Stimulated activated CD4-positive, alpha-beta T cell treated with anti-CD3 and anti-CD28 coated beads, Interleukin-2, amount 100 ng/mL, for 48 hours (primary cell): ENCODE results near the gene DZIP1.
"Not testable (repeated sequence)": the region's sequence is repeated elsewhere in the genome, so short reads cannot be mapped to it uniquely, and the experiment has no call there.

Source experiments
- DNase-seq, 2 donors: peaks; one replicate each; pipeline ENCODE4 v3.0.0-alpha.2; 2020

Gene DZIP1, protein sequence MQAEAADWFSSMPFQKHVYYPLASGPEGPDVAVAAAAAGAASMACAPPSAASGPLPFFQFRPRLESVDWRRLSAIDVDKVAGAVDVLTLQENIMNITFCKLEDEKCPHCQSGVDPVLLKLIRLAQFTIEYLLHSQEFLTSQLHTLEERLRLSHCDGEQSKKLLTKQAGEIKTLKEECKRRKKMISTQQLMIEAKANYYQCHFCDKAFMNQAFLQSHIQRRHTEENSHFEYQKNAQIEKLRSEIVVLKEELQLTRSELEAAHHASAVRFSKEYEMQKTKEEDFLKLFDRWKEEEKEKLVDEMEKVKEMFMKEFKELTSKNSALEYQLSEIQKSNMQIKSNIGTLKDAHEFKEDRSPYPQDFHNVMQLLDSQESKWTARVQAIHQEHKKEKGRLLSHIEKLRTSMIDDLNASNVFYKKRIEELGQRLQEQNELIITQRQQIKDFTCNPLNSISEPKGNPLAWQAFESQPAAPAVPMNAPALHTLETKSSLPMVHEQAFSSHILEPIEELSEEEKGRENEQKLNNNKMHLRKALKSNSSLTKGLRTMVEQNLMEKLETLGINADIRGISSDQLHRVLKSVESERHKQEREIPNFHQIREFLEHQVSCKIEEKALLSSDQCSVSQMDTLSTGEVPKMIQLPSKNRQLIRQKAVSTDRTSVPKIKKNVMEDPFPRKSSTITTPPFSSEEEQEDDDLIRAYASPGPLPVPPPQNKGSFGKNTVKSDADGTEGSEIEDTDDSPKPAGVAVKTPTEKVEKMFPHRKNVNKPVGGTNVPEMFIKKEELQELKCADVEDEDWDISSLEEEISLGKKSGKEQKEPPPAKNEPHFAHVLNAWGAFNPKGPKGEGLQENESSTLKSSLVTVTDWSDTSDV

DNA sequence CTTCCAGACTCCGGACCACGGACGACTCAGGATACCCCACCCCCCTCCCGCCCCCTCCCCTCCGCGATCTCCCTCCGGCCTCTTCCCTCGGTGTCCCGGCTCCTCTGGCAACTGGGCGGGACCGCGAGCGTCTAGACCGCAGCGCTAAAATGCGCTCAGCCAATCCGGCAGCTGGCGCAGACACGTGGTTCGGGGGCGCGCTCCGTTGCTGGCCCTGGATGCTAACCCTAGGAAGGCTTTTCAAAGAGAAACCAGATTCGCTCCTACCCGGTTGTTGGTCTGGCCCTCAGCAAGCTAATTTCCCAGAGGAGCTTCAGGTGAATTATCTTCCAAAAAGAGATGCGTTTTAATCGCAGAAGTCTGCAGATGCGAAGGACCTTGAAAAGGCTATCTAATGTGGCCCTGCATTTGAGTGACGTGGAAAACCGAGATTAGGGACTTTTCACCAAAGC, at the start of gene DZIP1:
Gene DZIP1, minus strand, starts transcription at position 106 of the 452 bp plus-strand sequence. CDS start 2,677 bp downstream, outside the sequence.
- DNase-seq, result peak; percentile 22 to 34

DNA sequence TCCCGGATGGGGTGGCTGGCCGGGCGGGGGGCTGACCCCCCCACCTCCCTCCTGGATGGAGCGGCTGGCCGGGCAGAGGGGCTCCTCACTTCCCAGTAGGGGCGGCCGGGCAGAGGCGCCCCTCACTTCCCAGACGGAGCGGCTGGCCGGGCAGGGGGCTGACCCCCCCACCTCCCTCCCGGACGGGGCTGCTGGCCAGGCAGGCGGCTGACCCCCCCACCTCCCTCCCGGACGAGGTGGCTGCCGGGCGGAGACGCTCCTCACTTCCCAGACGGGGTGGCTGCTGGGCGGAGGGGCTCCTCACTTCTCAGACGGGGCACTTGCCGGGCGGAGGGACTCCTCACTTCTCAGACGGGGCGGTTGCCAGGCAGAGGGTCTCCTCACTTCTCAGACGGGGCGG, 46.5 kb upstream of the DZIP1 start:
- not testable (repeated sequence) for DNase-seq

DNA sequence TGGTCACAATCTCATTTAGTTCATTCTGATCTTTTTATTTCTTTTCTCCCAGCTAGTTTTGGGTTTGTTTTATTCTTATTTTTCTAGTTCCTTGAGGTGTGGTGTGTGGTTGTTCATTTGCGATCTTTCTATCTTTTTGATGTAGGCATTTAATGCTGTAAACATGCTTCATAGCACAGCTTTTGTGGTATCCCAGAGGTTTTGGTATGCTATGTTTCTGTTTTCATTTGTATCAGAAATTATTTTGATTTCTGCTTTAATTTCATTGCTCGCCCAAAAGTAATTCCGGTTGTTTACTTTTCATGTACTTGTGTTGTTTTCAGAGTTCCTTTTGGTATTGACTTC, 45.0 kb upstream of the DZIP1 start:
- no peak for DNase-seq

DNA sequence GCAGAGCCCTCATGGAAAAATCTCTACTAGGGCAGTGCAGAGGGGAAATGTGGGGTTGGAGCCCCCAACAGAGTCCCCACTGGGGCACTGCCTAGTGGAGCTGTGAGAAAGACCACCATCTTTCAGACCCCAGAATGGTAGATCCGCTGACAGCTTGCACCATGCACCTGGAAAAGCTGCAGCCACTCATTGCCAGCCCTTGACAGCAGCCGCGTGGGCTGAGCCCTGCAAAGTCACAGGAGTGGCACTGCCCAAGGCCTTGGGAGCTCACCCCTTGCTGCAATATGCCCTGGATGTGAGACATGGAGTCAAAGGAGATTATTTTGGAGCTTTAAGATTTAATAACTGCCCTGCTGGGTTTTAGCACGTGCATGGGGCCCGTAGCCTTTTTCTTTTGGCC, 40.5 kb upstream of the DZIP1 start:
- DNase-seq, result not testable (repeated sequence)

DNA sequence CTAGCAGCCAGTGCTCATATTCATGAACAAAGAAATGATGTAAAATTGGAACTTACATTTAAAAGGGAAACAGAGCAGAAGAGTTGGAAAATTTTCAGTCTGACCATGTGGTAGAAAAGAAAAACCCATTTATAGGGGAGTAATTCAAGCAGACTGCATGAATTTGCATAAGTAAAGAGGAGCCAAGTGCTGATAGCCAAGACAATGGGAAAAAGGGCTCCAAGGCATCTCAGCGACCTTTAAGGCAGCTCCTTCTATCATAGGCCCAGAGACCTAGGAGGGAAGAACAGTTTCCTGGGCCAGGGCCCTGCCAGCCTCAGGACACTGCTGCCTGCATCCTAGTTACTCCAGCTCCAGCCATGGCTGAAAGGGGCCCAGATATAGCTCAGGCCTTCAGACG, 39.9 kb upstream of the DZIP1 start:
- no peak for DNase-seq

DNA sequence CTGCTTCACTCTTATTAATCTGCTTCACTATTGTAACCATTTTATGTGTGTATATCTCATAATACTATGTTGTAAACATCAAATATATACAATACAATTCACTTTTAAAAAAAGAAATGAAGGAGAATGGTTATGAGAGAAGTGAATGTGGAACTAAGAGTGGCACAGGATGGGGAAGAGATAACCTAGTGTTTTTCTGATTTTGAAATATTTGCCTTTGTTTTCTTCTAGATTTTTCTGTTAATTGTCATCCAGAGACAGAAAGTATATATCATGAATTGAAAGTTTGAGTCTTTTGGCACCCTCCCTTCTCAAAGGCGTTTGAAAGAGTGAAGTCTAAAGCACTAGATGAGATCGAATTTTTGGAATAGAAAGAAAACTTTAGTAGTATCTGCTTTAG, 35.2 kb upstream of the DZIP1 start:
- no peak for DNase-seq

DNA sequence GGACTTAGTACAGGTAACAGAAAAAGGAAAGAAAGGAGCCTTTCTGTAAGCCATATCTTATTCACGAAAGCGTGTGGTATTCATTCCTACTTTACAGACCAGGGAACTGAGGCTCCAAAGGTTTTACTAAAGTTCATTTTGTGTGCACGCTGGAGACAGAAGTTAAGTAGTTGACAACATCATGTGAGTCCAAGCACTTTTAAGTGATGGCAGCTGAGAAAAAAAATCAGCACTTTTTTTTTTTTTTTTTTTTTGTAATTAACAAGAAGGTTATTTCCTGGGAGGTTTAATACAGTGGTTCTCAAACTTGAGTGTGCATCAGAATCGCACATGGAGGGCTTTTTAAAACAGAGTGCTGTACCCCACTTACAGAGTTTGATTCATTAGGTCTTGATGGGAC, 34.5 kb upstream of the DZIP1 start:
- no peak for DNase-seq

DNA sequence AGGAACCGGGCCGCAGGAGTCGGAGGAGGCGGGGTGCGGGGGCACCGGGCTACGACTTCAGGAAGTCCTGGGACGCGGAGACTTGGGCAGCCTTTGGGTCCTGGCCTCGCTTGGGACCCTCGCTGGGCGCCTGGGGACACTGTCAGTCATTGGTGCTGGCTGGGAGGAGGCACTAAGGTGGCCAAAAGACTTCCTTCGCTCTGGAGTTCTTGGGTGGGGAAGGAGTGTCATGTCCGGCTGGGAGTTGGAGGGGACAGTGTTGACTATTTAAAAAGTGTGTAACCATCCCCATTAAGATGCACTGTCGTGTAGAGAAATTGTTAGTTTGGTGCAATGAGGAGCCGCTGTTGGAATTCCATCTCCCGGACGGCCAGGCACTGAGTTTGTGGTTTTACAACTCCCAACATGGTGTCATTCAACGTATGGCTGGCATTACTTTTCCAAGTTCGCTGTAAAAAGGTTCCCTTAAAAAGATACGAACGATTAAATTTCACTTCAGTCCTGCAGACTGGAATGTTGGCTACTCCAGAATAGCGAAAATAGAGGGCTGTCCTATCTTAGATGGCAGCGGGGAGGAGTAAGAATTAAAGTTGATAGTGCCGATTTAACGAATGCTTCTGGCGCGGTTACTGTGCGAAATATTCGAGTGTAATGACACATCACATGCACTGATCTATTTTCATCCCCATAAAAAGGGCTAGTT, 33.2 kb upstream of the DZIP1 start:
- no peak for DNase-seq

DNA sequence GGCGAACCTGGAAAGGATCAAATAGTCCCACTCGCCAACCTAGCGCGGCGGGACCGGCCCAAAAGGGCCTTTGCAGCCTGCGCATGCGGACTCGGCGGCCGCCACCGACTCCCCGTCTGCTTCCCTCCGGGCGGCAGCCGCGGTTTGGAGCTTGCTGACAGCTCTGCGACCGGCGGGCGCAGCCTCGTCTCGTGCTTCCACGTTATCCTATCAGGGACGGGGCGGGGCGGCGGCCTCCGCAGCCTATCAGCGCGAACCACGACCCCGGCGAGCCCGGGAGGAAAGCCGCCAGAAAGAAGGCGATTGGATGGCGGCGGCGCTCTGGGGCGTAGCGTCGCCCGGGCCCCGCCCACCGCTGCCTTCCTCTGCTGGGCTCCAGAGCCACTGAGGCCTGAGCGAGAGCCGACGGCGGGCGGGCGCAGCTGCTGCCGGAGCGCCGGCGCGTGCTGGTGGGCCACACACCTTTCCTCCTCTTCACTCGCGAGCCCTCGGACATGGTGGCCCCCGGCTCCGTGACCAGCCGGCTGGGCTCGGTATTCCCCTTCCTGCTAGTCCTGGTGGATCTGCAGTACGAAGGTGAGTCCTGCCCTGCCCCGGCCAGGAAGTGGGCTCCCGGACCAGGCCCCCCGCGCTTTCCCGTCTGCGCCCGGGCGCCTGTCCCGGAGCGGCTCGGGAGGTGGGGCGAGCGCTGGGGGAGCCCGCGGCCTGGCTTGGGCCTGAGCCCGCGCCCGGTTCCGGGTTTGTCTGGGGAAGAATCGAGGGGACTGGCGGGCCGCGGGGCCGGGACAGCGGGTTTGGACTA, 32.5 kb upstream of the DZIP1 start, which contains the start of gene DNAJC3:
Gene DNAJC3, plus strand, starts transcription at position 378 of the 802 bp plus-strand sequence. Its CDS starts 117 bp downstream, at position 495.
- peak; percentile 93 to 96 for DNase-seq

DNA sequence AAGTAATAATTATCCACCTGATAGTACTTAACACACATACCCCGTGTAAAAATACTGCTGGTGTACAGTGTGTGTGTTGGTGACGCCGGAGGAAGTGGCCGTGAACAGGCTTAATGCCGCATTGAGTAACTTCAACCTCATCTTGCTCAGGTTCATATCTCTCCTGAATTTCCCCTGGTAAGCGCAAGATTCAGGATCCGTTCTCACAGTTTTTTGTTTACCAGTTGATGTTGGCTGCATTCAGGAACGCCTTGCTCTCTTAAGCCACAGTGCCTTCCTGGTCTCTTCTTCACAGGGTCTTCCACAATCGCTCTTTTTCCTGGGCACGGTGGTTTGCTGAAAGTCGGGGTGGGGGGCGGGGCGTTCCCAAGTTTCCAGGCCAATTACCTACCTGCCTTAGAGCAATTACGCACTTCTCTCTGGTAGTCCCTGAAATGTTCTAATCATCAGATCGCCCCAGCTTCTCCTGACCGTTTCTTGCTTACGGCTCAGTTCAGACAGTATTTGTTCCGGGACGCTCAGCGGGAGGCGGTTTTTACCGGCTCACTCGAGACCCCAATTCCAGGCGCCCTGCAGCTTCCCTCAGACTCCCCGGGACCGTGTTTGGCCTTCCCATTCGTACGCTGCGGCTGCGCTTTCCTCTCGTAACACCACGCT, 31.7 kb upstream of the DZIP1 start:
- DNase-seq, result peak; percentile 4

DNA sequence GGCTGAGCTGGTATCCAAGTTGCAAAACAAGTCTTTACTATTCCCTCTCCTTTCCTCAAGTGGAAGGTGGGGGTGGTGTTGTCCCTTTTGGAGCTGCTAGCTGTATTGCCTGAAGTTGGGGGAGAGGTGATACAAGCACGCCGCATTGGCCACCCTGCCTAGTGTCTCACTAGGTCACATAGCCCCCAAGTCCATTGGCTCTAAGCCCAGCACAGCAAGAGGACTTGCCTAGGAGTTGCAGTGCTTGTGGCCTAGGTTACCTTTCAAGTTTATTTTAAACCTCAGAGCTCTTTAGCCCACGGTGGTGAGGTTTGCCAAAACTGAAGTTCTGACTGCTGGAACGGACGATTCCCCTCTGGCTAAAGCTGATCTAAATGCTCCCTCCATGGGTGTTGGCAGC, 27.1 kb upstream of the DZIP1 start:
- DNase-seq, result no peak

DNA sequence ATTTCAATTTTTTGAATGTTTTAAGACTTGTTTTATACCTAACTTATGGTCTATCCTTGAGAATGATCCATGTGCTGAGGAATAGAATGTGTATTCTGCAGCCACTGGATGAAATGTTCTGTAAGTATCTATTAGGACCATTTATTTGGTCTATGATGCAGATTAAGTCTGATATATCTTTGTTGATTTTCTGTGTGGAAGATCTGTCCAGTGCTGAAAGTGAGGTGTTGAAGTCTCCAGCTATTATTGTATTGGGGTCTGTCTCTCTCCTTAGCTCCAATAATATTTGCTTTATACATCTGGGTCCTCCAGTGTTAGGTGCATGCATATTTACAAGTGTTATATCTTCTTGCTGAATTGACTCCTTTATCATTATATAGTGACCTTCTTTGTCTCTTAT, 22.7 kb upstream of the DZIP1 start:
- not testable (repeated sequence) for DNase-seq

DNA sequence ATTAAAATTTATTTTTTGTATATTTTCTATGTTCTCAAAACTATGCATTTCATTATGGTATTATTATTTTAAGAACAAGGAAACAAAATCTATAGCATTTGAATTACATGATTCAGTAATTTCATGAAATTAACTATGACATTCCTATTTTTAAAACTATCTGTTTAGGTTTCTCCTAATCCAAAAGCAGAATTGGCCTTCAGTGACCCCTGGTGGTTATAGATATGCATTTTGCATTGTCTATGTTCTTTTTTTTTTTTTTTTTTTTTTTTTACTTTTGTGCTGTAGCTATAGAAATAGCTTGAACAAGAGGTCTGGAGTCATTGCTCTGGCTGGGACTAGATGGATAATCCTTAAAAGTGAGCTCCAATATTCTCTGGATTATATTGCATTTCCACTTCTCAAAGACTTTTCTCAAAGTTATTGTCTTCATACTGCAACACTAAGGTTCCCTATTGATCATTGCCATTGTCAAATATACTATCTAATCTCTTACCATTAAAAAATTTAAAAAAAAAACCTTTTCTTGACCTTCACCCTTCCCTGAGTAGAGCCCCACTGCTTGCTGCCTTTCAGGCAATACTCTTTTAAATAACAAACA, 16.6 kb upstream of the DZIP1 start:
- no peak for DNase-seq

DNA sequence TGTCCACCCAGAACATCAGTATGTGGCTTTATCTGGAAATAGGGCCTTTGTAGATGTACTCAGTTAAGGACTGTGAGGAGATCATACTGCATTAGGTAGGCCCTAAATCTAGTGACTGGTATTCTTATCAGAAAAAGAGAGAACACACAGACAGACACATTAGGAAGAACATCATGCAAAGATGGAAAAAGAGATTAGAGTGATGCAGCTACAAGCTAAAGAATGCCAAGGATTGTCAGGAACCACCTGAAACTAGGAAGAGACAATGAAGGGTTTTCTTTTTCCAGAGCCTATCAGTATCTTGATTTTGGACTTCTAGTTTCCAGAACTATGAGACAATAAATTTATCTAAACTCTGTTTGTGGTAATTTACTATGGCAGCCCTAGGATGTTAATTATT, 15.0 kb upstream of the DZIP1 start:
- DNase-seq, result no peak

DNA sequence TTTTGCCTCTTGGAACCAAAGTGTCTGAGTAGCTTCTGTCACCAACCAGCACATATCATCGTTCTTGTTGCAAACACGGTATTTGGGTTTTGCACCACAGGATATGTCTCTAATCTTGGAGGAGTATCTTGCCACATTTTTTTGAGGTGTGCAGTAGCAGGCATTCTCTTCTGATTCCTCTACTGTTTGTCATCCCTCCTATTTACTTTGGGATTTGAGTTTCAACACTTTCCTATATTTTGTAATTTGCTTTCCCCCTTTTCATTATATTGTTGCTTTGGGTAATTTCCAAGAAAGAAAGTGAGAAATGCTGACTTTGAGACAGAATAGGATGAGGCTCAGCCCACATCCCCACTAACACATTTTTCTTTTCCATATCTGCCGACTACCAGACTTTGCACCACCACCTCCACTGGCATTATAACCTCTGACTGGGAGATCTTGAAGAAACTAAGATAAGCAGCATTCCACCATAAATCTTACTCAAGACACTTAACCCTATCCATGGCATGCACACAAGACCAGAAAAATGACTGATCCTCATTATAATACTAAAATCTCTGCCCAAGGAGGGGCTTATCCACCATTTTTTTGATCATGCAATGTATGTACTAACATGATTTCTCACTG, 12.0 kb upstream of the DZIP1 start:
- no peak for DNase-seq

DNA sequence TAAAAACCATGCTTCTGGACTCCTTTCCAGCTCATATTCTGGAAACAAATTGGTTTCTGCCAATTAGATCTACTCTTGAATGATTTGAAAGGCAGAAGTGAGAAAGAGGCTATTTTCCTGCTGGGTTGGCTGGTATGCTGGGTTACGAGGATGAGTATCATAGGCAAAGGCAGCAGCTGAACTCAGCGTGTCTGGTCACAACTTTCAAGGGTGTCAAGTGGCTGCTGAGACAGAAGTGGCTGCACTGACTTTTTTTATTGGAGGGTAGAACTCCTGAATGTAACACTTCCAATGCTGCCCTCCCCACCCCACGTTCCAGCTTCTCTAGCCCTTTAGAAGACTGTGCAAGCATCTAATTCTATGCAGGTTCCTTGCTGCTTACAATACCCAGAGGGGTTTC, 8.3 kb upstream of the DZIP1 start:
- DNase-seq, result no peak

DNA sequence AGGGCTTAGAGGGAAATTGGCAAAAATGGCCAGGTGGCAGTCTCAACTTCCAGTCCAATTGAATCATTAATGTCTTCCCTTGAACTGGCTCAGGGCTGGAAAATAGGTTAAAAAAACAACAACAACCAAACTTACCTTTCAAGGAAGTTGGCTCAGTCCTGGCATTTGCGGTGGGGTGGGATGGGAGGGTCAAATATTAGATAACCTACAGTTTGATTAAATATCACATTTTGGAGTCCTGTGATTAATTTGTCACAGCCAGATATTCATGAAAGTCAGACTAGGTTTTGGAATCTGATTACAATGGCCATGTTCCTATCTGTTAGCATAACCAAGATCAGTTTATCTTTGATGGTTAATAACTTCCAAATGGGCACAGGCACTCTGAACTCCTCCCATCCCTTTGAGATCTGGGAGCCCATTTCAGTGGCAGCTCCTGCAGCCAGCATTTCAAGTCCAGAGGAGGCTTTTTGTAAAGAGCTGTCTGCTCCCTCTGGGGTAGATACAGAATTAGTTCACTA, 7.8 kb upstream of the DZIP1 start:
- no peak for DNase-seq

DNA sequence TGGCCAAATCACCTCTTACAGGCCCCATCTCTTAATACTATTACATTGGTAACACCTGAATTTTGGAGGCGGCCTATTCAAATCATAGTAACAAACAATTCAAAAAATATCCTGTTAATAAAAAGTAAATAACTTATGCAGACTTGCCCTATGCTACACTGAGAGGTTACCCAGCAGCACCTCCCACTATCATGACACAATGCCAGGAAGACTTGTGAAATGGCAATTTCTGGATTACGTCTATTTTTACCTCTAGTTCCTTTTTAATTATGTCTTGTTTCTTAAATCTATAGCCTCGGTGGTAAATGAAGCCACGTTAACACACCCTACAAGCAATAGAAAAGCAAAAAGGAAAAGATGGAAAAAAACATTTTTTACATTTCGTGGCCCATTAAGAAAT, 6.2 kb upstream of the DZIP1 start:
- DNase-seq, result no peak

DNA sequence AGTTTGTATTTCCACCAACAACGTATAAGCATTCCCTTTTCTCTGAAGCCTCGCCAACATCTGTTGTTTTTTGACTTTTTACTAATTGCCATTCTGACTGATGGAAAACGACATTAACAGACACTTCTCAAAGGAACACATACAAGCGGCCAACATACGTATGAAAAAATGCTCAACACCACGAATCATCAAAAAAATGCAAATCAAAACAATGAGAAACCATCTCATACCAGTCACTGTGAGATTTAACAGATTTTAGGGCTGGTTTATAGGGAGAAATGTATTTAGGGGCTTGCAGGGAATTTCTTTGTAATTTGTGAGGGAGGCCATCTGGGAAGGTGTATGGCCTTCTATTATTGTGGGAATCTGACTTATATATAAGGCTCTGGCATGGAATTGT, 2.8 kb upstream of the DZIP1 start:
- no peak for DNase-seq

DNA sequence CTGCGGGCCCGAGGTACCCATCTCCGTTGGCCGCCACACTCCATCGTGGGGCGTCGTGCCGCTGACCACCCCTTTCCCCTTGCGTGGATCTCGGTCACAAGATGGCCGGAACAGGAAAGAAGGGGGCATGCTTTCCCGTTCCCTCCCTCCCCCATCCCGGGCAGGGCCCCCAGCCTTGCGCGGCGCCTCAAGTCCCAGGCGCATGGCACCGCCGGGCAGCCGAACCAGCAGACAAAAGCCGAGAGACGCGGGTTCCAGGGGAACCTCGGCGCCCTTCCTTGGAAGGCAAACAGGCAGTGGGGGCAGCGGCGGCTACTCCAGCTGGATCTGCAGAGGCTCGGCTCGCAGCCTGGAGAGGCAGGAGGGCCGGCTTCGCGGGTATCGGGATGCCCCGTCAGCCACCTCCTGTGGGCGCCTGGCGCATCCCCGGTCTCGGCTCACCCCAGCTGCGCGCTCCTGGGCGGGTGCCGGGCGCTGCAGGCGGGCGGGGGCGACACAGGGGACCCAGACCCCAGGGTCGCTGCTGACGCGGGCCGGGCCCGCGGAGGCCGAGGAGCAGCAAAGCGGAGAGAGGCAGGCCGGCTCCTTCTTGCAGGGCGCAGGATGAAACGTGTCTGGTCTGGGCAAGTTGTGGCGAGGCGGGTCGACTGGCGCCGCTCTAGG, 439 bp downstream of the DZIP1 start:
- DNase-seq, result no peak
